GM12891 (cell line): Measurements from ENCODE around the gene ZNF646.

Source experiments
- DNase-seq: peaks from one replicate; pipeline ENCODE4 v3.0.0; 2011; ENCODE audit warnings: low spot score; ENCODE audit not compliant: insufficient read length
- FAIRE-seq: peaks from 2 replicates; lab custom pipeline; 2011; peaks lifted over from hg19 to GRCh38; lab: Jason Lieb, UNC
- PAX5 ChIP-seq: IDR thresholded peaks from 2 replicates; pipeline ENCODE4 v1.6.1; 2011; ENCODE audit warnings: low read length, moderate library complexity, mild to moderate bottlenecking; ENCODE audit not compliant: insufficient read depth, severe bottlenecking
- POLR2A ChIP-seq: IDR thresholded peaks from 2 replicates; pipeline ENCODE4 v1.6.1; 2011; ENCODE audit warnings: low read depth, low read length, control low read depth
- POLR2AphosphoS5 ChIP-seq: IDR thresholded peaks from 2 replicates; pipeline ENCODE4 v1.6.1; 2011; ENCODE audit warnings: low read depth, low read length, control low read depth
- POU2F2 ChIP-seq: IDR thresholded peaks from 2 replicates; pipeline ENCODE4 v1.6.1; 2011; ENCODE audit warnings: low read depth, mild to moderate bottlenecking, control low read depth, low read length, moderate library complexity
- SPI1 ChIP-seq: IDR thresholded peaks from 2 replicates; pipeline ENCODE4 v1.6.1; 2011; ENCODE audit warnings: low read depth, low read length, control low read depth
- TAF1 ChIP-seq: IDR thresholded peaks from 2 replicates; pipeline ENCODE4 v1.6.1; 2011; ENCODE audit warnings: low read depth, low read length, control low read depth

The ZNF646 gene

DNA sequence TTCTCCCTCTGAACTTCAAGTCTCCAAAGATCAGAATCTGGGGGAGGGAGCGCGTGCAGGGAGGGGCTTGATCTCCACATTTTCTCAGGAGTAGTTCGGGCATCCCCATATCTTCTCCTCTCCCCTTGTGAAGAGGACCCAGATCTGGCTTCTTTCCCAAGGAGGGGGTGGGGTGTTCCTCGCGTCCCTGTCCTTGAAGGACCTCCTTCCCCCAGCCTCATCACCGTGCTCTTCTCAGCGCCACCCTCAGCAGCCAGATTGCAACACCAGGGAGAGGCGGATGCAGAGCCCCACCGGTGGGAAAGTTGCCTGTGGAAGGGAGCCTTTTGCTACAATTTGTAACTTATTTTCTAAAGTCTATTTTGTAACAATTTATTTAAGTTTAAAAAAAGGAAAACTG is 8.9 kb downstream of the ZNF646 start:
- DNase-seq (no peak), FAIRE-seq (no peak)

DNA sequence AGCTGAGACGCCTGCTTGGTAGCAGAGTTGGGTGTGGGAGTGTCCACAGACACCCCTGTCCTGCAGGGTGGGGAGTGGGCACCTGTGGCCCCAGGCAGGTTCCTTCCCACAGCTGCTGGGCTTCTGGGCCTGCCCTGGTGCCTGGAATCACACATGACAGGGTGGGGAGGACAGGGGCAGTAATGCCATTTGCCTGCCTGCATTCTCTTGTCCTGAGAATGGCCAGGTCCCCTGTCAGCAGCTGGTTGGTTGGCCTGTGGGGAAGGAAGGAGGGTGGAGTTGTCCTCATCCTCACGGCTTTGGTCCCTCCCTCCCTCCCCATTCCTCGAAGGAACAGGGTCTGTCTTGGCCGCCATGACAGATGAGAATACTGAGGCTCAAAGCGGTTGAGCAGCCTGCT is 9.3 kb downstream of the ZNF646 start:
- no peak for DNase-seq
- FAIRE-seq = no peak
- TF ChIP-seq SPI1 (no peak), TAF1 (no peak), POLR2A (no peak), POU2F2 (no peak), PAX5 (no peak), POLR2AphosphoS5 (no peak)

More for the DNA sequence above, 8.9 kb downstream of the ZNF646 start:
- TF ChIP-seq POLR2A = no peak
- no peak for TF ChIP-seq TAF1
- no peak for TF ChIP-seq POLR2AphosphoS5
- TF ChIP-seq PAX5 = no peak
- TF ChIP-seq POU2F2 = no peak
- no peak for TF ChIP-seq SPI1

DNA sequence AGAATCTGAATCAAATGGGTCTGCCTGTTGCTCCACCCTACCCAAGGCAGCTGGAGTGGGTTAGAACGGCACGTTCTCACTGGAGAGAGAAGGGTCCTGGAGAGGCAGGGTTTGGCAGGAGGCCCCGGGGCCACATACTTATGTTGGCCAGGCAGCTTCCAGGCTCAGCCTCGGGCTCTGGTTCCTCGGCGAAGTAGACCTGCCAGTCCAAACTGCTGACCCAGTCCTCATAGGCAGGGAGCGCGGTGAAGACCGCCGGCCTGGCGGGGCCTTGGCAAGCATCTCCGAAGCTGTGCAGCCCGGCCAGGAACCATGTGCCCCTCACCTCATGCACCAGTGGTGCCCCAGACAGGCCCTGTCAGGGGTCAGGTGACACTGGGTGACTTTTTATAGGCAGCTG is 9.8 kb downstream of the ZNF646 start:
- no peak for TF ChIP-seq TAF1
- TF ChIP-seq SPI1 = no peak
- no peak for TF ChIP-seq POLR2A
- TF ChIP-seq PAX5 = no peak
- no peak for TF ChIP-seq POU2F2
- TF ChIP-seq POLR2AphosphoS5 = no peak
- FAIRE-seq = no peak
- no peak for DNase-seq

DNA sequence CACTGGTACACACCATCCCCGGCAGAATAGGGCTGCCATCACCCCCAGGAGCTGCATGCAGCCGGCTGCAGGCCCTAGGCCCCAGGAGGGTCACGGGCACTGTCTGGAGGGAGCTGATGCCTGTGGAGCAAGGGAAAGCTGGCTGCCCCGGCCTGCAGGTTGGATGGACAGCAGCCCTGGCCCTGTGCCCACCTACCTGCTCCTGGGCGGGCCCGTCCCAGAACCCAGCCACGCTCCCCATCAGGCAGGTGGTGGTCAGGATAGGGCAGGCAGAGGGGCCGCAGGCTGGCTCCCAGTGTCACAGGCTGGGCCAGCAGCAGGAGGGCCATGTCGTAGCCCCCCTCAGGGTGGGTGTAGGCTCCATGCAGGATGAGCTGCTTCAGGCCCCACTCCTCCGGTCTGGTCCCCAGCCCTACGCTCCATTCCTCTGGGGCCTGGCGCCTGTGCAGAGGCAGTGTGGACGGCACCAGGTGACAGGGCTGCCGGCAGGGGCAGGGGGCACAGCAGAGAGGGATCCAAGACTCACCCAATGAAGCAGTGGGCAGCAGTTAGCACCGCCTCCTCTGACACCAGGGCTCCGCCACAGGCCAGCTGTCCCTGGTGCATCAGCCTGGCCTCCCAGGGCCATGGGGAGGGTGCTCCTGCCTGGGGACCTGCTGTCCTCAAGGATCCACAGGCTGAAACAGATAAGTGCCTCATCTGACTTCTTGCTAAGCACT is 10.5 kb downstream of the ZNF646 start:
- TF ChIP-seq POLR2AphosphoS5 (no peak), SPI1 (no peak), POU2F2 (no peak), POLR2A (no peak), TAF1 (no peak), PAX5 (no peak)
- DNase-seq (no peak), FAIRE-seq (no peak)

DNA sequence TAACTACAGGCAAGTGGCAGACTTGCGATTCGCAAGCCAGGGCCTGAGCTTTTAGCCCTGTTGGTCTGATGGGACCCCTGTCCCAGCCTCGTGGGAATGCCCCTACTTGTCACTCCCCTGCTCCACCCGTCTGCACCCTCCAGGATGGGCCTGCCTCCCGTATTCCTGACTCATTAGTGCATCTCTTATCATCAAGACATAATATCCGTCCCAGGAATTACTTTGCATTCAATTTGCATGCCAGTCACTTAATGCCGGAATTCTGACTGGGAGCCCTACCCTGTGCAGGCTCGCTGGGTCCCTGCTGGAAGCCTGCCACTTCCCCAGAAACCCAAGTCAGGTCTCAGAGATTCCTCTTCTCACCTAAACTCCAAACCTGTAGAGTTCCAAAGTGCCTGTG is 11.2 kb downstream of the ZNF646 start:
- DNase-seq (no peak), FAIRE-seq (no peak)
- TF ChIP-seq PAX5 (no peak), SPI1 (no peak), POLR2A (no peak), TAF1 (no peak), POLR2AphosphoS5 (no peak), POU2F2 (no peak)

DNA sequence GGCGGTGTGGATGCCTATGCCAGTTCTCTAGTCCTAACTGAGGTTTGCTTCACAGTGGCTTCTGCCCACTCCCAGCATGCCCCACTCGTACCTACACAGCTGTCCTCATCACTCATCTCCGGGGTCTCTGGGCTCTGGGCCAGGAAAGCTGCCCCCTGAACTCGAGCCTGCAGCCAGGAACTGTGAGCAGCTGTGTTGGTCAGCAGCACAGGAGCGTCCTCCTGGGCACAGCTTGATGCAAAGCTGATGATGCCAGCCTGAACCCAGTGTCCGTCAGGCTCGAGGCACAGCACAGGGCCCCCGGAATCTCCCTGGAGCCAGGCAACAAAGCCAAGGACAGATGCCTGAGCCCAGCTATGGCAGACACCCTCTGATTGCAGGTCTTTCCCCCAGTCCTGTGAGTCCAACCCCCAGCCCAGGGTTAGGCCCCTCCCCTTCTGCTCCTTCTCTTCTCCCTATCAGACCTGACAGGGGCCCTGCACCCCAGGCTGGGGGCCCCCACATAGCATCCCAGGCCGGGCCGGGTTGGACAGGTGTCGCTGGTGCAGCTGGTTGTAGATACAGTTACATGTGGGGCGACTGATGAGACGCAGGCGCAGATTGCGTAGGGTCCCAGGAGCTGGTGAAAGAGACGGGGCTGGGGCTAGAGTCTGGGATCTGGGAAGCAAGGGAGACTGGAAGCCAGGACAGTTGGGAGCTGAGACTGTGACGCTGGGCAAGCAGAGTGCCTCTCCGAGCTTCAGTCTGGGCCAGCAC is 11.8 kb downstream of the ZNF646 start:
- TF ChIP-seq TAF1 (no peak), PAX5 (no peak), POU2F2 (no peak), POLR2A (no peak), SPI1 (no peak), POLR2AphosphoS5 (no peak)
- FAIRE-seq (no peak), DNase-seq (no peak)

DNA sequence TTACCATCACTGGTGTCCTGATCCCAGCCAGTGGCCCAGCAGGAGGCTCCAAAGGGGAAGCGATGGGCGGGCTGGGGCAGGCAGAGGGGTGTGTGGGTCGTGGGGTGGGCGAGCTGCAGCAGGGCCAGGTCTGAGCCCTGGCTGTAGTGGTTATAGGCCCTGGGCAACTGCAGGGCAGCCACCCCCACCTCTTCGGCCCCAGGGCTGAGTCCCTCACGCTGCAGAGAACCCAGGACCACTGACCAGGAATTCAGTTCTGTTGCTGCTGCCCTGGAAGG is 12.3 kb downstream of the ZNF646 start:
- no peak for DNase-seq
- FAIRE-seq = no peak
- TF ChIP-seq SPI1 (no peak), POLR2AphosphoS5 (no peak), POLR2A (no peak), POU2F2 (no peak), TAF1 (no peak), PAX5 (no peak)

DNA sequence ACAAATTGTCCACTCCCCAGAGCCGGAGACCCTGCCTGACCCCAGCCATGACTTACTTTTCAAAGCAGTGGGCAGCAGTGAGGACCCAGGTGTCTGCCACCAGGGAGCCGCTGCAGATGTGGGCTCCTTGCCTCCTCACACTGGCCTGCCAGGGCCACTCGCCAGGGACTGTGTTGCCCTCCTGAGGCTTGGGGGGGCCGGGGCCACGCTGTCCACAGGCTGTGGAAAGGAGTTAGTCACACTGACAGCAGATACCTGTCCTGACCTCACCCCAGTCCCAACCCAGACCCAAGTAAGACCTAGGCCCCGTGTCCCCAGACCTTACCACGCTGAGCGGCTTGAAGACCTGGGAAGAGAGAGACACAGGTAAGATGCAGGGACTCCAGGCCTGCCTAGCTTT is 13.3 kb downstream of the ZNF646 start:
- TF ChIP-seq POLR2AphosphoS5 (no peak), POU2F2 (no peak), POLR2A (no peak), SPI1 (no peak), PAX5 (no peak), TAF1 (no peak)
- DNase-seq (no peak), FAIRE-seq (no peak)

DNA sequence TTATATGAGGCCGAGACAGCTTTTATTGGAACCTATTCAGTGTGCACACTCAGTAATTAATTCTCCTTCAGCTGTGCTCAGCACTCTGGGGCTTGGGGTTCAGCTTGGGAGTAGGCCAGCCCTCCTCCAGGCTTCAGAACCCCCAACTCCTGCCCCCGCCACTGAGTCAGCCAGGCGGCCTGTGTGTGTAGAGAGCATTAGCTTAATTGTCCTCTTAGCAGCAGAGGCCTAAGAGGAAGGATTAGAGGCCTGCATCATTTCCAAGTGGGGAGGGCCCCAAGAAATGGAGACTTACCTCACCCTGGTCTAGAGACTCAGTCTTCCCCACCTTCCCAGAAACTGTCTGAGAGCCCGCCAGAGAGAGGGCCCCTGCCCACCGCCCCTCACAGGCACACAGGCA is 13.7 kb downstream of the ZNF646 start:
- TF ChIP-seq POLR2AphosphoS5 = no peak
- no peak for TF ChIP-seq POU2F2
- no peak for TF ChIP-seq PAX5
- TF ChIP-seq SPI1 = no peak
- no peak for TF ChIP-seq TAF1
- TF ChIP-seq POLR2A = no peak
- no peak for DNase-seq
- FAIRE-seq = no peak

DNA sequence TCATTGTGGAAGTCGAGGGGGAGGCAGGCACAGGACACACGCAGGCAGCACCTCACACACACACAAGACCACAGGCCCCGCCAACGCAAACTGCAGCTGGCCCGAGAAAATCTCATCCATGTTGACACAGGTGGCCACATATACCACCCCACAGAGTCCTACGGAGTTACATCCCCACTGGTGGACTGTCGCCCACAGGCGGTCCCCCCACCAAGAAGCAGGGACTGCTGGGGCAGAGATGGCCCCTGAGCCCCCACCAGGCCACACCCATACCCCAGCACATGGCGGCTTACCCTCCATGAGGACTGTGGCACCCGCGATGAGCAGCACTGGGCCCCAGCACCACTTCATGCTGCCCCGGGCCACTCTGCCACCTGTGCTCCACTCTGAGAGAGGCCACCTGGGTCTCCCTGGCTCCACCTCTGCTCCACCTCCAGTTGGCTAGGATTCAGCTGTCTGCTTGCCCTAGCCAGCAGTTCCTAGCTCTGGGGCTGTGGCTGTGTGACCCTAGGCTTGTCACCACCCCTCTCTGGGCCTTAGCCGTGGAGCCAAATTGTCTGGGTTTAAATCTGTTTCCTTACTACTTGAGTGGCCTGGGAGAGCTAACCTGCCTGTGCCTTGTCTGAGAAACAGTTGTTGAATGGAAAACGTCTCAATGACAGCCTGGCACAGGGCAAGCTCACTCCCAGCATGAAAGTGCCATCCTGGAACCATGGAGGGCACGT is 14.4 kb downstream of the ZNF646 start, which contains the start of gene PRSS53:
Gene PRSS53 (minus strand): TSS at position 485 of the 725 bp plus-strand sequence. CDS start 134 bp downstream, at position 351.
- TF ChIP-seq POU2F2 = no peak
- no peak for TF ChIP-seq PAX5
- TF ChIP-seq POLR2A = no peak
- TF ChIP-seq SPI1 = no peak
- no peak for DNase-seq
- FAIRE-seq = no peak
